HEK293 (cell line): ENCODE results near the gene ADSS1.

Source experiments
- CTCF ChIA-PET: fragments of 350-600 bp; formaldehyde crosslinking; extraction: SDS; loops from one replicate; lab custom pipeline; 2021; ENCODE audit warnings: antibody characterized with exemption; lab: Yijun Ruan, JAX
- POLR2A ChIA-PET: fragments of 300-600 bp; formaldehyde crosslinking; extraction: SDS; loops from one replicate; lab custom pipeline; 2020; ENCODE audit warnings: antibody characterized with exemption, inconsistent platforms; lab: Yijun Ruan, JAX
- H3K27ac ChIP-seq: fragments of 200-500 bp; sonication (Bioruptor generic); 2 replicates; pipeline ENCODE4 v1.5.1; 2014; ENCODE audit warnings: low read depth, low read length, control low read depth, inconsistent platforms; ENCODE audit errors: extremely low read depth
- H3K36me3 ChIP-seq, 2 experiments: fragments of 200-500 bp in 1 of 2; sonication (Bioruptor generic) in 1 of 2; 1 replicate in 1 of 2; 2 replicates in 1 of 2; pipeline ENCODE4 v1.5.1; 2014 to 2017; ENCODE audit warnings: inconsistent platforms in 2 of 2, low read length in 2 of 2; ENCODE audit not compliant: control insufficient read depth in 2 of 2, insufficient read depth in 1 of 2
- H3K4me1 ChIP-seq: fragments of 200-500 bp; sonication (Bioruptor generic); 2 replicates; pipeline ENCODE4 v1.5.1; 2014; ENCODE audit warnings: mild to moderate bottlenecking, low read length, inconsistent platforms; ENCODE audit not compliant: control insufficient read depth, insufficient read depth
- H3K4me3 ChIP-seq: 2 replicates; pipeline ENCODE4 v1.5.1; 2011; ENCODE audit warnings: low read depth, mild to moderate bottlenecking, control low read depth, low read length, moderate library complexity
- H3K9me3 ChIP-seq: fragments of 200-500 bp; sonication (Bioruptor generic); 2 replicates; pipeline ENCODE4 v1.5.1; 2014; ENCODE audit warnings: low read depth, low read length, inconsistent platforms; ENCODE audit not compliant: control insufficient read depth, insufficient read depth
- ZEB2 ChIP-seq: fragments of 450-650 bp; formaldehyde crosslinking; IDR thresholded peaks from 2 replicates; pipeline ENCODE4 v1.5.1; 2016; ENCODE audit warnings: missing biosample characterization, missing genetic modification characterization
- ZFP37 ChIP-seq: fragments of 450-650 bp; formaldehyde crosslinking; IDR thresholded peaks from 2 replicates; pipeline ENCODE4 v1.5.1; 2016; ENCODE audit warnings: missing biosample characterization, missing genetic modification characterization
- ZNF10 ChIP-seq: fragments of 450-650 bp; formaldehyde crosslinking; IDR thresholded peaks from 2 replicates; pipeline ENCODE4 v1.5.1; 2017; ENCODE audit warnings: missing biosample characterization, missing genetic modification characterization
- ZNF114 ChIP-seq: fragments of 450-650 bp; formaldehyde crosslinking; IDR thresholded peaks from 2 replicates; pipeline ENCODE4 v1.5.0; 2017; ENCODE audit warnings: missing biosample characterization, missing genetic modification characterization
- ZNF2 ChIP-seq: fragments of 450-650 bp; formaldehyde crosslinking; IDR thresholded peaks from 2 replicates; pipeline ENCODE4 v1.5.1; 2016; ENCODE audit warnings: missing biosample characterization, missing genetic modification characterization
- ZNF354C ChIP-seq: fragments of 450-650 bp; formaldehyde crosslinking; IDR thresholded peaks from 2 replicates; pipeline ENCODE4 v1.5.1; 2016; ENCODE audit warnings: missing biosample characterization, missing genetic modification characterization, low read depth, borderline replicate concordance
- ZNF548 ChIP-seq: fragments of 450-650 bp; formaldehyde crosslinking; IDR thresholded peaks from 2 replicates; pipeline ENCODE4 v1.5.1; 2016; ENCODE audit warnings: missing biosample characterization, missing genetic modification characterization
- ZNF549 ChIP-seq: fragments of 450-650 bp; IDR thresholded peaks from 2 replicates; pipeline ENCODE4 v1.5.1; 2018; ENCODE audit warnings: missing biosample characterization, missing genetic modification characterization, mild to moderate bottlenecking, inconsistent platforms, moderate library complexity
- ZNF560 ChIP-seq: fragments of 450-650 bp; formaldehyde crosslinking; IDR thresholded peaks from 2 replicates; pipeline ENCODE4 v1.5.1; 2017; ENCODE audit warnings: missing biosample characterization, missing genetic modification characterization, borderline replicate concordance
- ZNF600 ChIP-seq: fragments of 450-650 bp; formaldehyde crosslinking; IDR thresholded peaks from 2 replicates; pipeline ENCODE4 v1.5.1; 2016; ENCODE audit warnings: missing biosample characterization, missing genetic modification characterization
- ZNF677 ChIP-seq: fragments of 450-650 bp; IDR thresholded peaks from 2 replicates; pipeline ENCODE4 v1.5.0; 2018; ENCODE audit warnings: missing biosample characterization, mild to moderate bottlenecking, missing genetic modification characterization, moderate library complexity
- ZNF707 ChIP-seq: fragments of 450-650 bp; formaldehyde crosslinking; IDR thresholded peaks from 2 replicates; pipeline ENCODE4 v1.5.1; 2016; ENCODE audit warnings: missing biosample characterization, missing genetic modification characterization
- ZNF777 ChIP-seq: fragments of 450-650 bp; formaldehyde crosslinking; IDR thresholded peaks from 2 replicates; pipeline ENCODE4 v1.5.1; 2017; ENCODE audit warnings: missing biosample characterization, missing genetic modification characterization, borderline replicate concordance
- TF ChIP-seq, protein P1 (sequence below): fragments of 450-650 bp; formaldehyde crosslinking; IDR thresholded peaks from 2 replicates; pipeline ENCODE4 v1.5.1; 2016; ENCODE audit warnings: missing biosample characterization, missing genetic modification characterization

The ADSS1 gene

GRCh38 chr14:104771374-104771773 lies 47.3 kb downstream of the ADSS1 start:
- H3K9me3 ChIP-seq = no peaks in the 10 kb centered on the region
- no peak overlapping the region for H3K27ac ChIP-seq
- H3K36me3 ChIP-seq = peaks cover 0 to 66% of the 10 kb centered on the region in 2 experiments; a peak in 2 of 3 replicates
- H3K4me3 ChIP-seq = no peak overlapping the region
- peaks cover 4% of the 10 kb centered on the region; the same call in 1 of the 2 replicates for H3K4me1 ChIP-seq
- TF ChIP-seq ZNF560 (tag by site-specific recombination) (no peak), ZFP37 (tag by site-specific recombination) (no peak), ZNF2 (tag by site-specific recombination) (no peak), ZNF548 (tag by site-specific recombination) (no peak), ZNF114 (tag by site-specific recombination) (no peak)
- TF ChIP-seq, protein P1, sequence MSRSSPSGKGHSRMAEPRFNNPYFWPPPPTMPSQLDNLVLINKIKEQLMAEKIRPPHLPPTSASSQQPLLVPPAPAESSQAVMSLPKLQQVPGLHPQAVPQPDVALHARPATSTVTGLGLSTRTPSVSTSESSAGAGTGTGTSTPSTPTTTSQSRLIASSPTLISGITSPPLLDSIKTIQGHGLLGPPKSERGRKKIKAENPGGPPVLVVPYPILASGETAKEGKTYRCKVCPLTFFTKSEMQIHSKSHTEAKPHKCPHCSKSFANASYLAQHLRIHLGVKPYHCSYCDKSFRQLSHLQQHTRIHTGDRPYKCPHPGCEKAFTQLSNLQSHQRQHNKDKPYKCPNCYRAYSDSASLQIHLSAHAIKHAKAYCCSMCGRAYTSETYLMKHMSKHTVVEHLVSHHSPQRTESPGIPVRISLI (tag by site-specific recombination) = no peak
- TF ChIP-seq, all 188 proteins: peak for 0
- POLR2A ChIA-PET = interaction anchor here (1.1 to 1.6 kb wide), 2 partner anchors 19 to 20 kb away, joined by 3 to 4 read pairs; partner anchors contain the start of gene SIVA1
- CTCF ChIA-PET = interaction anchor here (0.8 to 3.7 kb wide), 3 partner anchors 55 to 274 kb away, joined by 4 to 57 read pairs (median 6); no protein-coding TSS in a partner anchor

DNA sequence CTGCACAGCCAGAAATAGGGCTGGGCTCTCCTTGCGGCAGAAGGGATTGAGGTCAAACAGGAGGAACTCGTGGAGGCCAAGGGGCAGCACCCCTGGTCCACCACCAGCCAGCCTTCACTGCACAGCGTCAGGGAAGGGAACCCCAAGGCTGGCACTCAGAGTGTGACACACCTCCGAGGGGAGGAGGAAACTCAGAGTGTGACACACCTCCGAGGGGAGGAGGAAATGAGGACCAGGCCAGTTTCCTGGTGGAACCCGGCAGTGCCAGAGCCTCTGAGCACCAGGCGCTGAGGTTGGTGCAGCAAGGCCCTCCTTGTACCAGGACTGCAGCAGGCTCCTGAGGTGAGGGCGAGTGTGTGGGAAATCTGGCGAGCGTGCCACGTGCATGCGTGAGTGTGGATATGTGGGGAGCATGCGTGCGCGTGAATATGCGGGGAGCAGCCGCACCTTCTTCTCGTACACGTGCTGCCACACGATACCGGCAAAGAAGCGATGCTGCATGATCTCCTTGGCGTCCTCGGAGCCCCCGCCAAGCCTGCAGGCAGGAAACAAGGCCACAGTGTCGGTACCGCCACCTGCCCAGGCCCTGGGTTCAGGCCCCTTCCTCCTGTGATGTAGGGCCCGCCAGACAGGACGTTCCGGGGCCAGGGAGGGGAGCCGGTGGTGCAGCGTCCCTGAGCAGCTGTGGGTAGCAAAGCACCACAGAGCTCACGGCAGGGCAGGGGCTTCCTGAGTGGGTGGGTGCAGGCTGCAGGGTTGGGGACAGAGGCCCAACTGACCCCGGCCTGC lies 48.1 kb downstream of the ADSS1 start:
- ChIA-PET POLR2A (interaction anchor here (1.6 kb wide), 1 partner anchor 19 kb away, joined by 3 read pairs; no protein-coding TSS in a partner anchor), CTCF (interaction anchor here (0.6 to 1.2 kb wide), 2 partner anchors 54 to 201 kb away, joined by 4 read pairs; no protein-coding TSS in a partner anchor)
- H3K4me3 ChIP-seq = no peak overlapping the region
- TF ChIP-seq ZNF354C (tag by site-specific recombination) (no peak), ZNF707 (no peak), ZNF777 (tag by site-specific recombination) (no peak), ZNF677 (tag by site-specific recombination) (no peak), ZNF10 (tag by site-specific recombination) (peak; percentile 33; the same call in 1 of the 2 replicates)
- no peak overlapping the region for H3K27ac ChIP-seq
- peaks cover 4% of the 10 kb centered on the region; the same call in 1 of the 2 replicates for H3K4me1 ChIP-seq
- peaks cover 0 to 73% of the 10 kb centered on the region in 2 experiments; a peak in 2 of 3 replicates for H3K36me3 ChIP-seq
- no peaks in the 10 kb centered on the region for H3K9me3 ChIP-seq

DNA sequence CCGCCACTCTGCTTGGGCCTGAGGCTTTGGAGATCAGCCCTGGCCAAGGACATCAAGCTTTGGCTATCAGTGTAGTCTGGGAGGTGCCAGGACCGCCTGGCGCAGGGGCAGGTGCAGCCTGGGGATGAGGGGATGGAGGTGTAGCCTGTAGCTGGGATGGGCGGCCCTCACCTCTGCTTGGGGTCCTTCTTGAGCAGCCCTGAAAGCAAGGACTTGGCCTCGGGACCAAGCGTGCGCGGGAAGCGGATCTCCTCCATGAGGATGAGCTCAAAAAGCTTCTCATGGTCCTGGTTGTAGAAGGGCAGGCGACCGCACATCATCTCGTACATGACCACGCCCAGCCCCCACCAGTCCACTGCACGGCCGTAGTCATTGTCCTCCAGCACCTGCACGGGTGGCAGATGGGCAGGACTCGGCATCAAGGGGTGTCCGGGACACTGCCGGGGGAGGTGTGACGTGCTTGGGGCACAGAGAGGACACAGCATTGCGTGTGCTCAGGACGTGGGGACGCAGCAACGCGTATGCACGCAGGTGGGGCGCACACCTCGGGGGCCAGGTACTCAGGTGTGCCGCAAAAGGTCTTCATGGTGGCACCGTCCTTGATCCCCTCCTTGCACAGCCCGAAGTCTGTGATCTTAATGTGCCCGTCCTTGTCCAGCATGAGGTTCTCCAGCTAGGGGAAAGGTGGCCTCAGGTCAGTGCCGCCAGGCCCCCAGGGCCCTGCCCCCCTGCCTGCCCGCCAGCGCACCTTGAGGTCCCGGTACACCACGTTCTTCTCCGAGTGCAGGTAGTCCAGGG lies 48.9 kb downstream of the ADSS1 start:
- peaks cover 0 to 81% of the 10 kb centered on the region in 2 experiments; a peak in 2 of 3 replicates for H3K36me3 ChIP-seq
- no peaks in the 10 kb centered on the region for H3K9me3 ChIP-seq
- ChIA-PET CTCF (interaction anchor here (0.6 to 1.3 kb wide), 3 partner anchors 53 to 200 kb away, joined by 3 to 4 read pairs (median 4); no protein-coding TSS in a partner anchor), POLR2A (no interaction called here)
- no peak overlapping the region for H3K27ac ChIP-seq
- H3K4me3 ChIP-seq = no peak overlapping the region
- peaks cover 4% of the 10 kb centered on the region; the same call in 1 of the 2 replicates for H3K4me1 ChIP-seq
- TF ChIP-seq ZEB2 (tag by site-specific recombination) (peak; percentile 67; the same call in 1 of the 2 replicates), ZNF549 (tag by site-specific recombination) (no peak), ZNF600 (tag by site-specific recombination) (peak; percentile 55)
